Vagina (tissue), 2 donors: Measurements from ENCODE around the gene C17orf113.

Source experiments
- POLR2AphosphoS5 ChIP-seq, 2 donors: sonication (generic); formaldehyde crosslinking; IDR thresholded peaks; one replicate each; pipeline ENCODE4 v1.9.0; 2017; ENCODE audit warnings: antibody characterized with exemption in 2 of 2, mild to moderate bottlenecking in 2 of 2, low read depth in 1 of 2; ENCODE audit not compliant: insufficient read depth in 1 of 2
- TF ChIP-seq, protein P1 (sequence below), 3 experiments: fragments of 450-650 bp in 2 of 3; fragments of 200-600 bp in 1 of 3; sonication (generic) in 1 of 3; IDR thresholded peaks; one replicate each; pipeline ENCODE4 v1.5.1; 2017 to 2019; ENCODE audit warnings: antibody characterized with exemption in 3 of 3, mild to moderate bottlenecking in 2 of 3, moderate library complexity in 2 of 3

GRCh38 chr17:42055027-42055426 lies 4.6 kb upstream of the C17orf113 start:
- TF ChIP-seq POLR2AphosphoS5 (IDR thresholded peaks at IDR 0.05; ENCODE audit: insufficient read depth in 1 of 2, low read depth in 1 of 2): no peak
- TF ChIP-seq, protein P1, sequence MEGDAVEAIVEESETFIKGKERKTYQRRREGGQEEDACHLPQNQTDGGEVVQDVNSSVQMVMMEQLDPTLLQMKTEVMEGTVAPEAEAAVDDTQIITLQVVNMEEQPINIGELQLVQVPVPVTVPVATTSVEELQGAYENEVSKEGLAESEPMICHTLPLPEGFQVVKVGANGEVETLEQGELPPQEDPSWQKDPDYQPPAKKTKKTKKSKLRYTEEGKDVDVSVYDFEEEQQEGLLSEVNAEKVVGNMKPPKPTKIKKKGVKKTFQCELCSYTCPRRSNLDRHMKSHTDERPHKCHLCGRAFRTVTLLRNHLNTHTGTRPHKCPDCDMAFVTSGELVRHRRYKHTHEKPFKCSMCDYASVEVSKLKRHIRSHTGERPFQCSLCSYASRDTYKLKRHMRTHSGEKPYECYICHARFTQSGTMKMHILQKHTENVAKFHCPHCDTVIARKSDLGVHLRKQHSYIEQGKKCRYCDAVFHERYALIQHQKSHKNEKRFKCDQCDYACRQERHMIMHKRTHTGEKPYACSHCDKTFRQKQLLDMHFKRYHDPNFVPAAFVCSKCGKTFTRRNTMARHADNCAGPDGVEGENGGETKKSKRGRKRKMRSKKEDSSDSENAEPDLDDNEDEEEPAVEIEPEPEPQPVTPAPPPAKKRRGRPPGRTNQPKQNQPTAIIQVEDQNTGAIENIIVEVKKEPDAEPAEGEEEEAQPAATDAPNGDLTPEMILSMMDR (IDR thresholded peaks at IDR 0.05): no peak
